NCI-H146 treated with DMSO at 0.1 percent for 48 hours (cell line): ENCODE measurements around the gene VASH2.
"Not testable (repeated sequence)": the region's sequence is repeated elsewhere in the genome, so short reads cannot be mapped to it uniquely, and the experiment has no call there.

Experiments used
- DNase-seq: peaks from one replicate; lab custom pipeline; 2025; ENCODE audit not compliant: unreplicated experiment; lab: John Stamatoyannopoulos, UW

The VASH2 gene

DNA sequence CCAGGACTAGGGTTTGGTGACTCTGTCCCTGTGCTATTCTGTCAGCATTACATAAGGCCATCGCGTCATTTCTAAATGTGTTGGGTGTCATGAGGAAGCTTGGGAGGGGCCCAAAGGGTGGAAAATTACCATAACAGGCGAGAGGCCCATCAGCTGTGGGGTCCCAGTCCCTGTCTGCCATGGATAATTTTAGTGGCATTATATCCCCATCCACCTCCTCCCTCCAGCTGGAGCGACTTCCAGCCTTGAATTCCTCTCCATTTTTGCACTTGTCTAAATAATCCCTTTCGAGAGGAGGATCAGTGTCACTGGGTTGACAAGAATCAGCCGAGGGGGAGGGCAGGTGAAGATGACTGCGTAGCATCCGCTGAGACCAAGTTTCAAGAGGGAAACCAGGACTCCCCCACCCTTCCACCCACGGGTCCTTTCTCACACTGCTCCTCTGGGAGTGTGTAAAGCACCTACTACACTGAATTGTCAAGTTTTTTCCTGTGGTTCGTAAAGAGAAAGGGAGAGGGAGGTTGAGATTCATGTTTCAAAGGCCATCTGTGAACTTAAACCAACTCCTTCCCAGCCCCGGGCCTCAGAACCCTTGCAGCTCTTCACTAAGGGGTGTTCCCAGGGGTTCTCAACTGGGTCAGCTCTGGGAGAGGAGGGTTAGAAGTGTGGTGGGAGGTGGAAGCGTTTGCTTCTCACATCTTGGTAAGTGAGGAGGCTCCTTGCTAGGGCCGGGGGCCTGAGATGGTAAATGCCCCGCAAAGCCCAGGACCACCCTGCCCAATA, 29.2 kb downstream of the VASH2 start:
- no peak for DNase-seq

GRCh38 chr1:212980123-212980785, 29.9 kb downstream of the VASH2 start:
- no peak for DNase-seq

DNA sequence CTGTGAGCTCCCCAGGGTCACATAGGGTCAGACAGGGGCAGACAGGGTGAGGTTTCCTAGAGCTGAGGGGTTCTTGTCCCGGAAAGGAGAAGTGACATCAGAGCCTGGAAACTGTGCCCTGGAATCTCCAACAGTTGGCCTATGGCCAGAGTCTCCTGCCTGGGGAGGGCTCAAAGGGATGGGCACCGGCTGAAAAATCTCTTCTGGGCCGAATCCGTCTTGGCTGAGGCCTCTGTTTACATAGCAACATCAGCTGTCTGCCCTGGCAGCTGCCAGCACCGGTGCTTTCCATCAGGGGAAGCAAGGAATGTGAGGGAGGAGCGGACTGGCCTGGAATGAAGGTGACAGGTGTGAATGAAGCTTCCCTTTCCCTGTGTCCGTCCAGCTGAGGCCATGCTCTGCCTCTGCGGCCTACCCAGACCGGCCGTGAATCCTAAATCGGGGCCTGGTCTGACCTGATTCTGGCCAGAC, 30.7 kb downstream of the VASH2 start:
- DNase-seq, result no peak

GRCh38 chr1:212981571-212982328, 31.4 kb downstream of the VASH2 start:
- no peak for DNase-seq

DNA sequence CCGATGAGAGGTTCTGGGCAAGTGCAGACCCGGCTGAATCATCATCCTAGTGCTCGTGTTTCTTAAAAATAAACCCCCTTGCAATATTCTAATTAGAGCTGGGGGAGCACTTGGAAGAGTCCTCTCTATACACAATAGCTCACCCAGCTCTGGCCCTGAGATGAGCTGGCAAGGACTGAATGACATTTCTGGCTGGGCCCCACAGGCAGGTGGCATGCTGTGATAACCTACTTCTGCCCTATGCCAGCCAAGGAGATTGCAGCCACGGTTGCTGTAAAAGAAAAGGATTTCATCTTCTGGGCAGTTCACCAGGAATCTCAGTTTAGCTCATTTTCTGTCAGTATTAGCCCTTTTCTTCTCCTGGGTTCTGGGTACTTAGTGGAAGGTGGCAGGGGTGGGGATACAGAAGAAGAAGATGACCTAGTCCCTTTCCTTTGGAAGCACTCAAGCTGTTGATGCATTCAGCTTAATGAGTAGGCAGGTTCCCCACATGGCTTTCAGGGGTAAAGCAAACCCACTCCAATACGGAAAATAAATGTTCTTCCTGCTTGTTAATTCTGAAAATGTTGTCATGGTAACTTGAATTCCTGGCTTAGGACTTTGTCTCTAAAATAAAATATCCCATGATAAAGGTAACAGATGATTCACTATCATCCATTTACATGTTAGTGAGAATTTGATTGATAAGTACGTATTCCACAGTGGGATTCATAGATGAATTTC, 32.2 kb downstream of the VASH2 start:
- no peak for DNase-seq

DNA sequence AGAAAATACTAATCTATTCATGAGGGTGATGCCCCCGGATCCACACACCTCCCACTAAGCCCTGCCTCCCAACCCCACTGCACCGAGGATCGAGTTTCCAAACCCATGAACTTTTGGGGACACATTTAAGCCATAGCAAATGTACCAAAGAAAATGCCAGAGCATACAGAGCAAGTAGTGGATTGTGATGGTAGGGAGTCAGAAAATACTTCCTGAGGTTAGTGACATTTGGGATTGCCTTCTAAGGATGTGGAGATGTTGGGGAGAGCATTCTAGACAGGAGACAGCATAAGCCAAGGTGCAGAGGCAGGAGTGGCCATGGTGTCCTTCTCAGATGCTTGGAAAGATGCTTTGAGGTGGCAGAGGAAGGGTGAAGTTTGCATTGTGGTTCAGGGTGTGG, 33.1 kb downstream of the VASH2 start:
- no peak for DNase-seq

GRCh38 chr1:212984522-212985291, 34.4 kb downstream of the VASH2 start:
- DNase-seq, result no peak

DNA sequence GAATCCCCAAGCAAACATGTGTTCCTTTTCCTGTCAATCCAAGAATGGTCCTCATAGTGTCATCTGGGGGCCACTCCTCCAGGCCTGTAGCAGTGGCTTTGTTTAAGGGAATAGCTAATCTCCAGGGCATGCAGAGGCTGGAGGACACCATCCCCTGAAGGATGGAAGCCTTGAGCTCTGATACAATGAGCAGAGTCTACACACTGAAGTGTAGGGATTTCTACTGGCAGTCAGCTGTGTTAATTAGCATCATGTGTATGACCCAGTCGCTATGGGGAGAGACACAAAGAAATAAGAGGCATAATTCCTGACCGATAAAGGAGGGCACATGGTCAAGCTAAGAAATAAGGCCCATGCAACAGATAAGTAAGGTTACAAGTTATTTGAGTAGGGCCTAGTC, 36.2 kb downstream of the VASH2 start:
- DNase-seq, result no peak

DNA sequence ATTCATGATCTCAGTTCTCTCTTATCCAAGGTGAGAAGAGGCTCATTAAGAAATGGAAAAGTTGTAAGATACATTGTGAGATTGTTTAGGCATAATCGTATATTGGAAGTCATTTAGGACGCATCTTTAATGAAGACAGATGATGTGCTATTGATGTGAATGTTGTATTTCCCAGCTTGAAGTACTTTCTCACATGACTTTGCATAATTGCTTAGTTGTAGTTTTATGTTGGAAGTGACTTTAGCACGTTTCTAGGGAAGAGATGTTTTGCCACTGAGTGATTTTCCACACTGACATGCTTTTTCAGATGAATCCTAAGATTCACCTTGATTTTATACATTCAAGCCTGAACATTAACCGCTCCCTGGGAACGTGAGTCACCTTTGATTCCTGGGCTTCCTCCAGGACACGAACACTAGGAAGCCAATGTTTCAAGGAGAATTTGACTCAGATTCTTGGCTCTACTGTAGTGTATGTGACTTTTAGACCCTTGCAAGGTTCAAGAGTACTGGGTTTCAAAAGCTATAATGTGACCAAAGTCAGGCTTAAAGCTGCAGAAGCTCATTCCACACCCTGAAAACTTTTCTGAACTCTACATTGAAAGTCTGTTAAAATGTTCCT, 37.5 kb downstream of the VASH2 start:
- no peak for DNase-seq

DNA sequence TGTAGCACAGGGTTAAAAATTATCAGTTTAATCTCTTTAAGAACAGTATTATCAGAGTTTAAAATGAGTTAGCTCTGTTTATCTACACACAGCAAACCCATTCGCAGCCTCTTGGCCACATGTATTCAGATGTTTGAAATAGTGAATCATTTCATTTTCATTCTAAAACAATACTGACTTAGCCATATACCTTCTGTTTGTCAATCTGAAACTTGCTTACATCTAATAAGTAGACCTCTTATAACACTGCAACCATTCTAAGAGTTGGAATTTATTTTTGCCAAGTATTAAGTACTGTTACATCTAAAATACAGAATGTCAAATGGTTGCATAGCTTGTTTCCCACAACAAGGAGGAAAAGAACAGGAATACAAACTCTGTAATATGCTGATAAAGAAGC, 39.9 kb downstream of the VASH2 start:
- DNase-seq, result no peak

DNA sequence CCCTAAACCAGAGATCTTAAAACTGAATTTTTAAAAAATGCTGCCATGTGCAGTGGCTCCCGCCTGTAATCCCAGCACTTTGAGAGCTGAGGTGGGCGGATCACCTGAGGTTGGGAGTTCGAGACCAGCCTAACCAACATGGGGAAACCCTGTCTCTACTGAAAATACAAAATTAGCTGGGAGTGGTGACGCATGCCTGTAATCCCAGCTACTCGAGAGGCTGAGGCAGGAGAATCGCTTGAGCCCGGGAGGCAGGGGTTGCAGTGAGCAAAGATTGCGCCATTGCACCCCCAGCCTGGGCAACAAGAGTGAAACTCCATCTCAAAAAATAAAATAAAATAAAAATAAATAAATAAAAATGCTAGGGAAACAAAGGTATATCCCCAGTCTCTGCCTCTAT, 43.6 kb downstream of the VASH2 start:
- DNase-seq, result not testable (repeated sequence)

- DNase-seq, result no peak
Measured at GRCh38 chr1:212994926-212995325, 44.6 kb downstream of the VASH2 start.

DNA sequence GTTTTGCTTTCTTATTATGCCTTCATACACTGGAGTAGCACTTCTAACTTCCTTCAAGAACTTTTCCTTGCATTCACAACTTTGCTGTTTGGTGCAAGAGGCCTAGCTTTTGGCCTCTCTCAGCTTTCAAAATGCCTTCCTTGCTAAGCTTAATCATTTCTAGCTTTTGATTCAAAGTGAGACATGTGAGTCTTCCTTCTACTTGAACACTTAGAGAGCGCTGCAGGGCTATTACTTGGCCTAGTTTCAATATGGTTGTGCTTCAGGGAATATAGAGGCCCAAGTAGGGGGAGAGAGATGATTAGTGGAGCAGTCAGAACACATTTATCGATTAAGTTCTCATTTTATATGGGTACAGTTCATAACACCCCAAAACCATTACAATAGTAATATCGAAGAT, 52.9 kb downstream of the VASH2 start:
- no peak for DNase-seq

- no peak for DNase-seq
Measured at GRCh38 chr1:213008564-213008963, 58.2 kb downstream of the VASH2 start.

- no peak for DNase-seq
Measured at GRCh38 chr1:213014642-213015041, 64.3 kb downstream of the VASH2 start.

- DNase-seq, result peak; percentile 85
Measured at GRCh38 chr1:213015099-213016050, 65.0 kb downstream of the VASH2 start, which contains the start of gene ANGEL2. TSS of gene ANGEL2 (minus strand) at chr1:213015867. CDS start at chr1:213015671, 196 bp downstream.

DNA sequence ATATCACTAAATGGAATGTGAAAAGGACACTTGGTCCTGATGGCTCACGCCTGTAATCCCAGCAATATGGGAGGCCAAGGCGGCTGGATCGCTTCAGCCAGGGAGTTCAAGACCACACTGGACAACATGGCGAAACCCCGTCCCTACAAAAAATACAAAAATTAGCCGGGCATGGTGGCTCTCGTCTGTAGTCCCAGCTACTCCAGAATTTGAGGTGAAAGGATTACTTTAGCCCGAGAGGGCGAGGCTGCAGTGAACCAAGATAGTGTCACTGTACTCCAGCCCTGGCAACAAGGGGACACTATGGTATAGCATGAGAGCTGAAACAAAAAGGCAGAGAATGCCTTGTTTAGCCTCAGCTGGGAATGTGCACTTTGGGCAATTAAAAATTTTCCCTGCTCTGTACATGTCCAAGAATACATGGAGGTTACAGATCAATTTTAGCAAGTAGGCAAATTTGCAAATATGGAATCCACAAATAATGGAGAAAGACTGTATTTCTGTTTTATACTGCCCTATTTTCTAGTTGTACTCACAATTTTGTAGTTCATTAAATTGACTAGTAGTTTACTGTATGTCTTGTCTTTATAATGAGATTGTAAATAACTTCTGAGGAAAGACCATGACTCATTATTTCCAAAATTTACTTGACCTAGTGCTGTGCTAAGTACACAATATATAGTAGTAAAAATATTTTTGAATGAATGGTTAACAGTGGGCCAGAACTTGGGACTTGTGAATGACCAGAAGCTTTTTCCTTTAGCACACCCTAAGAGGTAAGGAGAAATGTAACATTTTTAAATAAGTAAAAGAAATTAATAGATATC, 67.3 kb downstream of the VASH2 start:
- no peak for DNase-seq

DNA sequence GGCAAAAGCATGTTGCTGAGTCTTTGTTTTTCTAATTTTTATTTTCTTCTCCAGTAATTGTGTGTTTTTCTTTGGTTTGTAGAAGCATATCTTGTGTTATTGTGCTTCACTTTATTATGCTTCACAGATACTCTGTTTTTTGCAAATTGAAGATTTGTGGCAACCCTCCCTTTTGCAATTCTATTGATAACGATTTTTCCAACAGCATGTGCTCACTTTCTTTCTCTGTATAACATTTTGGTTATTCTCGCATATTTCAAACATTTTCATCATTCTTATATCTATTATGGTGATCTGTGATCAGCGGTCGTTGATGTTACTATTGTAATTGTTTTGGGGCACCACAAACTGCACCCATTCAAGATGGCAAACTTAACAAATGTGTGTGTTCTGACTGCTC, 69.1 kb downstream of the VASH2 start:
- no peak for DNase-seq
